H9 (cell line): ENCODE measurements around the gene DCHS2. TPM values are rescaled to one million over a fixed set of nuclear protein-coding genes. Genes with fewer than 3 reads are reported as not detected.

Experiments
- DNase-seq: peaks from one replicate; pipeline ENCODE4 v3.0.0-alpha.2; 2017
- H2AFZ ChIP-seq: one replicate; pipeline ENCODE4 v1.6.1; 2013; ENCODE audit warnings: mild to moderate bottlenecking, low read length, control low read depth, moderate library complexity
- H2AK5ac ChIP-seq: 2 replicates; pipeline ENCODE4 v1.6.1; 2013; ENCODE audit warnings: low read length, control low read depth, mixed read lengths; ENCODE audit not compliant: insufficient read length
- H2BK120ac ChIP-seq: one replicate; pipeline ENCODE4 v1.6.1; 2013; ENCODE audit warnings: low read depth, mild to moderate bottlenecking, low read length, control low read depth, inconsistent platforms; ENCODE audit not compliant: poor library complexity, severe bottlenecking
- H2BK12ac ChIP-seq: 2 replicates; pipeline ENCODE4 v1.6.1; 2013; ENCODE audit warnings: low read length, control low read depth, mixed read lengths, low read depth; ENCODE audit not compliant: insufficient read length
- H2BK15ac ChIP-seq: 2 replicates; pipeline ENCODE4 v1.6.1; 2013; ENCODE audit warnings: low read depth, low read length, control low read depth
- H2BK20ac ChIP-seq: one replicate; pipeline ENCODE4 v1.6.1; 2013; ENCODE audit warnings: low read depth, mild to moderate bottlenecking, low read length, control low read depth, inconsistent platforms; ENCODE audit not compliant: poor library complexity, severe bottlenecking
- H2BK5ac ChIP-seq: 2 replicates; pipeline ENCODE4 v1.6.1; 2013; ENCODE audit warnings: low read length, control low read depth, mixed read lengths; ENCODE audit not compliant: insufficient read length
- H3K14ac ChIP-seq: 2 replicates; pipeline ENCODE4 v1.6.1; 2013; ENCODE audit warnings: low read length, control low read depth; ENCODE audit not compliant: insufficient read depth
- H3K18ac ChIP-seq: 2 replicates; pipeline ENCODE4 v1.6.1; 2013; ENCODE audit warnings: low read depth, mild to moderate bottlenecking, mixed read lengths, low read length, control low read depth; ENCODE audit not compliant: insufficient read length
- H3K23ac ChIP-seq: 2 replicates; pipeline ENCODE4 v1.6.1; 2013; ENCODE audit warnings: low read length, control low read depth, mixed read lengths, low read depth; ENCODE audit not compliant: insufficient read length
- H3K23me2 ChIP-seq: 2 replicates; pipeline ENCODE4 v1.6.1; 2013; ENCODE audit warnings: low read depth, mild to moderate bottlenecking, mixed read lengths, low read length, control low read depth; ENCODE audit not compliant: insufficient read length, poor library complexity, severe bottlenecking
- H3K27ac ChIP-seq: 2 replicates; pipeline ENCODE4 v1.5.1; 2013; ENCODE audit warnings: low read length, control low read depth, mixed read lengths, low read depth; ENCODE audit not compliant: insufficient read length
- H3K27me3 ChIP-seq: 2 replicates; pipeline ENCODE4 v1.6.1; 2013; ENCODE audit warnings: low read length, control low read depth, inconsistent platforms; ENCODE audit not compliant: insufficient read depth
- H3K4ac ChIP-seq: 2 replicates; pipeline ENCODE4 v1.6.1; 2013; ENCODE audit warnings: low read depth, mild to moderate bottlenecking, control low read depth, inconsistent platforms, low read length, moderate library complexity
- H3K4me1 ChIP-seq: 2 replicates; pipeline ENCODE4 v1.6.1; 2013; ENCODE audit warnings: low read length, control low read depth, inconsistent platforms; ENCODE audit not compliant: insufficient read depth
- H3K4me2 ChIP-seq: 2 replicates; pipeline ENCODE4 v1.6.1; 2013; ENCODE audit warnings: low read length, control low read depth, mixed read lengths; ENCODE audit not compliant: insufficient read length, insufficient read depth
- H3K56ac ChIP-seq: 2 replicates; pipeline ENCODE4 v1.6.1; 2013; ENCODE audit warnings: low read depth, mild to moderate bottlenecking, mixed read lengths, low read length, control low read depth; ENCODE audit not compliant: insufficient read length
- H3K79me1 ChIP-seq: 2 replicates; pipeline ENCODE4 v1.6.1; 2013; ENCODE audit warnings: low read depth, mild to moderate bottlenecking, moderate library complexity, low read length, control low read depth, inconsistent platforms; ENCODE audit not compliant: insufficient read depth, poor library complexity, severe bottlenecking
- H3K79me2 ChIP-seq: 2 replicates; pipeline ENCODE4 v1.6.1; 2013; ENCODE audit warnings: low read length, control low read depth, inconsistent platforms; ENCODE audit not compliant: insufficient read depth
- H3K9ac ChIP-seq: 2 replicates; pipeline ENCODE4 v1.6.1; 2013; ENCODE audit warnings: low read length, control low read depth, mixed read lengths; ENCODE audit not compliant: insufficient read length; ENCODE audit errors: extremely low read depth
- H3K9me3 ChIP-seq: one replicate; pipeline ENCODE4 v1.6.1; 2013; ENCODE audit warnings: low read depth, low read length, inconsistent platforms; ENCODE audit not compliant: control insufficient read depth
- H3T11ph ChIP-seq: one replicate; pipeline ENCODE4 v1.6.1; 2013; ENCODE audit warnings: mild to moderate bottlenecking, low read length, control low read depth, inconsistent platforms
- H4K20me1 ChIP-seq: one replicate; pipeline ENCODE4 v1.6.1; 2013; ENCODE audit not compliant: control insufficient read depth, insufficient read length, insufficient read depth
- H4K5ac ChIP-seq: 2 replicates; pipeline ENCODE4 v1.6.1; 2013; ENCODE audit warnings: low read depth, mild to moderate bottlenecking, mixed read lengths, low read length, control low read depth; ENCODE audit not compliant: insufficient read length
- H4K8ac ChIP-seq: replicated peaks from 2 replicates; pipeline ENCODE4 v1.6.1; 2013; ENCODE audit warnings: low read length, control low read depth, mixed read lengths, low read depth; ENCODE audit not compliant: insufficient read length
- H4K91ac ChIP-seq: 2 replicates; pipeline ENCODE4 v1.6.1; 2013; ENCODE audit warnings: low read depth, mild to moderate bottlenecking, moderate library complexity, mixed read lengths, low read length, control low read depth; ENCODE audit not compliant: insufficient read length
- H3K27ac Mint-ChIP-seq, 3 experiments: 2 replicates in 2 of 3; 3 replicates in 1 of 3; pipeline ENCODE4 v1.8.0; 2020 to 2021; ENCODE audit warnings: mixed read lengths in 3 of 3, mild to moderate bottlenecking in 1 of 3, moderate library complexity in 1 of 3
- H3K27me3 Mint-ChIP-seq: 2 replicates; pipeline ENCODE4 v1.8.0; 2021; ENCODE audit warnings: low read depth, mild to moderate bottlenecking, moderate library complexity, mixed read lengths
- H3K36me3 Mint-ChIP-seq, 3 experiments: 2 replicates in 2 of 3; 3 replicates in 1 of 3; pipeline ENCODE4 v1.8.0; 2020 to 2021; ENCODE audit warnings: low read depth in 3 of 3, mixed read lengths in 3 of 3; ENCODE audit not compliant: insufficient read depth in 1 of 3
- H3K4me1 Mint-ChIP-seq, 2 experiments: 2 replicates each; pipeline ENCODE4 v1.8.0; 2020; ENCODE audit warnings: mixed read lengths in 2 of 2
- H3K4me3 Mint-ChIP-seq, 2 experiments: 2 replicates in 1 of 2; 3 replicates in 1 of 2; pipeline ENCODE4 v1.8.0; 2020 to 2021; ENCODE audit warnings: mild to moderate bottlenecking in 2 of 2, mixed read lengths in 2 of 2, moderate library complexity in 1 of 2
- H3K9me3 Mint-ChIP-seq, 2 experiments: 2 replicates in 1 of 2; 3 replicates in 1 of 2; pipeline ENCODE4 v1.8.0; 2020; ENCODE audit warnings: mild to moderate bottlenecking in 2 of 2, mixed read lengths in 2 of 2, moderate library complexity in 1 of 2
- CTCF ChIP-seq: fragments of 200-600 bp; sonication (generic); conservative IDR thresholded peaks from 3 replicates; pipeline ENCODE4 v1.8.0; 2021; ENCODE audit warnings: antibody characterized with exemption, mild to moderate bottlenecking
- WGBS: extraction: QIAGEN DNeasy Blood & Tissue Kit; methylation state at CpG from one replicate; pipeline ENCODE4 v1.1.7; 2013; ENCODE audit warnings: missing lambda C conversion rate, low lambda C conversion rate, mixed read lengths; ENCODE audit not compliant: insufficient read length; ENCODE audit errors: extremely low coverage; 5-methylcytosine and 5-hydroxymethylcytosine counted together
- total RNA-seq: library from RNA; stranded (reverse); gene quantifications from 2 replicates; pipeline ENCODE4 v1.2.1, GENCODE V29; 2021

The DCHS2 gene
- total RNA-seq, 1 experiment from 2014 or later, result 0.57 TPM

GRCh38 chr4:154345359-154345758, 146.2 kb downstream of the DCHS2 start:
- no peak overlapping the region for H3K18ac ChIP-seq
- H3T11ph ChIP-seq, result no peak overlapping the region
- H3K4me3 Mint-ChIP-seq, result no peak overlapping the region
- H3K23ac ChIP-seq, result no peak overlapping the region
- H2AK5ac ChIP-seq, result no peak overlapping the region
- H3K79me1 ChIP-seq, result no peaks in the 10 kb centered on the region
- no peak overlapping the region for H4K8ac ChIP-seq
- no peak overlapping the region for H2BK20ac ChIP-seq
- no peaks in the 10 kb centered on the region for H3K4me1 Mint-ChIP-seq
- H3K9me3 ChIP-seq, result no peaks in the 10 kb centered on the region
- H3K27me3 Mint-ChIP-seq, result no peaks in the 10 kb centered on the region
- H4K5ac ChIP-seq, result no peak overlapping the region
- H3K27ac Mint-ChIP-seq, result no peak overlapping the region
- H3K4ac ChIP-seq, result no peak overlapping the region
- no peak overlapping the region for H3K56ac ChIP-seq
- no peak overlapping the region for H2BK5ac ChIP-seq
- no peaks in the 10 kb centered on the region for H3K9me3 Mint-ChIP-seq
- H3K14ac ChIP-seq, result no peak overlapping the region
- no peak overlapping the region for H2BK15ac ChIP-seq
- H3K4me1 ChIP-seq, result no peaks in the 10 kb centered on the region
- H3K9ac ChIP-seq, result no peak overlapping the region
- H3K23me2 ChIP-seq, result no peaks in the 10 kb centered on the region
- DNase-seq, result no peak
- no peak for TF ChIP-seq CTCF
- no peaks in the 10 kb centered on the region for H3K36me3 Mint-ChIP-seq
- no peak overlapping the region for H3K4me2 ChIP-seq
- H3K27me3 ChIP-seq, result no peaks in the 10 kb centered on the region
- H4K91ac ChIP-seq, result no peak overlapping the region
- no peak overlapping the region for H2AFZ ChIP-seq
- H3K79me2 ChIP-seq, result no peaks in the 10 kb centered on the region
- no peak overlapping the region for H2BK12ac ChIP-seq
- H3K27ac ChIP-seq, result no peak overlapping the region
- no peaks in the 10 kb centered on the region for H4K20me1 ChIP-seq
- no peak overlapping the region for H2BK120ac ChIP-seq
- no CpG with 5 or more reads among the region's 1 CpG for WGBS
